Measurements from ENCODE around the gene COPRS.
"Not testable (repeated sequence)": the region's sequence is repeated elsewhere in the genome, so short reads cannot be mapped to it uniquely, and the experiment has no call there.

COPRS gene

DNA sequence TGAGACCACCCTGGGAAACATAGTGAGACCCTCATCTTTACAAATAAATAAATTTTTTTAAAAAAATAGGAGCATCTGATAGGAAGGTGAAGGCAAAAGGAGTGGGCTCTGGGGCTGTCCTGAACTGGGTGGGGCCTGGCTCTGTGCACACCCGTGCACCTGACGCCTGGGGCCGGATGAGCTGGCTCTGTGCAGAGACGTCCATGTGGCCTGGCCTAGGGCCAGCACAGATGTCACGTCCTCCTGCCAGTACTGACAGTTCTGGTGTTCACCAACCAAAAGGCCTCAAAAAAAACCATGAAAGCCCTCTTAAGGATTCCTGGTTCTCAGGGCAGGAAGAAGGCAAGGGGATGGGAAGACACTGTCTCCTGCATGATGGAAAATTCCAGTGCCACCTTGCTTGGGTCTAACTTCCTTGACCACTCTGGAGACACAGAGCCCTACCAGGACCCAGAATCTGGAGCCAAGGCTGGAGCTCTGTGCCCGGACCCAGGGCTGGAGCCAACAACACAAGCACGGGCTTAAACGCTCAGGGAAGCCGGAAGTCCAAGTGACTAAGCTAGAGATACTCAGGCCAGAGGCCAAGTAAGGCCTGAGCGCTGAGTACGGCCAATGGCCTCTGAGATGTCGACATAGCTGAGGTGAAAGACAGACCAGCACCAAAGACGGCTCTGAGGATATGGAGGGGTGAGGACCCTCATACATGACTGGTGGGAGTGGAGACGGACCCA, 32.9 kb downstream of the COPRS start:
- DNase-seq (ENCODE audit: low read depth, low spot score): no peak
- in situ Hi-C loops (cut with HindIII; ENCODE audit: low sequenced_read_pairs): no loop called here
- TF ChIP-seq, protein P1, sequence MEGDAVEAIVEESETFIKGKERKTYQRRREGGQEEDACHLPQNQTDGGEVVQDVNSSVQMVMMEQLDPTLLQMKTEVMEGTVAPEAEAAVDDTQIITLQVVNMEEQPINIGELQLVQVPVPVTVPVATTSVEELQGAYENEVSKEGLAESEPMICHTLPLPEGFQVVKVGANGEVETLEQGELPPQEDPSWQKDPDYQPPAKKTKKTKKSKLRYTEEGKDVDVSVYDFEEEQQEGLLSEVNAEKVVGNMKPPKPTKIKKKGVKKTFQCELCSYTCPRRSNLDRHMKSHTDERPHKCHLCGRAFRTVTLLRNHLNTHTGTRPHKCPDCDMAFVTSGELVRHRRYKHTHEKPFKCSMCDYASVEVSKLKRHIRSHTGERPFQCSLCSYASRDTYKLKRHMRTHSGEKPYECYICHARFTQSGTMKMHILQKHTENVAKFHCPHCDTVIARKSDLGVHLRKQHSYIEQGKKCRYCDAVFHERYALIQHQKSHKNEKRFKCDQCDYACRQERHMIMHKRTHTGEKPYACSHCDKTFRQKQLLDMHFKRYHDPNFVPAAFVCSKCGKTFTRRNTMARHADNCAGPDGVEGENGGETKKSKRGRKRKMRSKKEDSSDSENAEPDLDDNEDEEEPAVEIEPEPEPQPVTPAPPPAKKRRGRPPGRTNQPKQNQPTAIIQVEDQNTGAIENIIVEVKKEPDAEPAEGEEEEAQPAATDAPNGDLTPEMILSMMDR (IDR thresholded peaks at IDR 0.05; ENCODE audit: low read depth, low read length): no peak
- H3K4me3 ChIP-seq (ENCODE audit: low read depth, low read length): no peak overlapping the region

DNA sequence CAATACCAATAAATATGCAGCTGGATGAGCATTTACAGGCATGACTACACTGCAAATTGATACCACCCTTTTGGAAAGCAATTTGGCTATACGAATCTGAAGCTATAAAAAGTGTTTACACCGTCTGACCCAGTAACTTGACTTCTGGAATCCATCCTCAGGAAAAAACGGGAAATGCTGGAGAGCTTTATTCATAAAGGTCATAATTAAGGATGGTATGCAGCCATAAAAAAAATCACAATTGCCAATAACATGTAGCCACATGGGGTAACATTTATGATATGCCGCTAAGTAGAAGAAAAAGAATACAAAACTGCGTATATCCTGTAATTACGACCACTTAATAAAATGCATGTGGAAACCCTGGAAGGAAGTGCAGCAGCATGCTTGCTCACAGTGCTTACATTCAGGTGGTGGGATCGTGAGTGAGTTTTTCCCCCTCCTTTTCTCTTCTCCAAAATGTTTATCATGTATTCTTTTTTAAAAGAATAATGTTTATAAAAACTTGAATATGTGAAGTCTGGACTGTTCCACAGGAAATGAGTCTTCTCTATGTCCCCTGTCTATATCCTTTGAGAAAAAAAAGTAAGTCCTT, 34.2 kb downstream of the COPRS start:
- no peak for DNase-seq (ENCODE audit: low read depth, low spot score)
- TF ChIP-seq, protein P1 (IDR thresholded peaks at IDR 0.05; ENCODE audit: low read depth, low read length): no peak
- in situ Hi-C loops (cut with HindIII; ENCODE audit: low sequenced_read_pairs): no loop called here
- no peak overlapping the region for H3K4me3 ChIP-seq (ENCODE audit: low read depth, low read length)

DNA sequence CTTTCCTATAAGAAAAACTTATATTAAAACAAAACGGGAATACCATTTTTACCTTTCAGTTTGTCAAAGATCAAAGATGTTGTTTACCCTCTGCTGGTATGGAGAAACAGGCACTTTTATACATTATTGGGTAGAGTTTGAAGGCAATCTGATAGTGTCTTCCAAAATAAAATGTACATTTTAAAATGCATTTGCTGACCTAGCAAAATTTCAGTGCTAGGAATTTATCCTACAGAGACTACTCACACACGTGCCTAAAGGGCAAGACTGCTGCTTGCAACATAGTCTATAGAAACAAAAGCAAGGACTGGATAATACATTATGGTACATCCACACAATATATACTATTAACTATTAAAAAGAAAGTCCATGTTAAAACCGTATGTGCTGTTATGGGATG, 36.0 kb downstream of the COPRS start:
- TF ChIP-seq, protein P1 (IDR thresholded peaks at IDR 0.05; ENCODE audit: low read depth, low read length): no peak
- DNase-seq (ENCODE audit: low read depth, low spot score): no peak
- in situ Hi-C loops (cut with HindIII; ENCODE audit: low sequenced_read_pairs): no loop called here
- no peak overlapping the region for H3K4me3 ChIP-seq (ENCODE audit: low read depth, low read length)

DNA sequence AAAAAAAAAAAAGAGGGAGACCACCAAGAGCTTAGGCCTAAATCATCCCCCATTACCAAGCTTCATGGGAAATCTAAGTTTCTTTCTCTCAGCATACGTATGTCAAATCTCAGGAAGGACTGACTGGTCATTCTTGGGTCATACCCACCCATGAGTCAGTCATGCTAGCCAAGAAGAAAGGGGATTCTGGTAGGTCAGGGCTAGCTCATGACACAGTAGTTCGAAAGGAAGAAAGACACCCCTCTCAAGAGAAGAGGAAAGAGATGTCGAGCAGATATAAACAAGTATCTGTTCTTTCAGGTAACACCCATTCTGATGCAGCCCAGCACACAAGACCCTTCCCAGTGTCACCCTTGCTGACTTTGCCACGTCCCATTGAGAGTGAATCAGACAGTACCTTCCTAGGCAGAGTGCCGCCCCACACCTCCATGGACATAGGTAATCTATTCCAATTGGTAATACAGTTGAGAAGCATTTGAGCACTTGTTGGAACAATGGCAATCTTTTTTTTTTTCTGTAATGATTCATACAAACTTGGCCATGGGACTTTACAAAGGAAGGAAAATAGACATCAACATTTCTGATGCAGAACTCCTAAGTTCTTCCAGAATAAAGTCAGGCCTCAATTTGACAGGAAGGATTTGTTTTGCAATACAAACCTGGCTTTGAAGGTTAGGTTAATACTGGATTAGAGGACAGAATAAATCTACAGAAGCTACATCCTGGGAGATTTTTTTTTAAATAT, 38.2 kb downstream of the COPRS start:
- TF ChIP-seq, protein P1 (IDR thresholded peaks at IDR 0.05; ENCODE audit: low read depth, low read length): no peak
- no peak overlapping the region for H3K4me3 ChIP-seq (ENCODE audit: low read depth, low read length)
- in situ Hi-C loops (cut with HindIII; ENCODE audit: low sequenced_read_pairs): no loop called here
- no peak for DNase-seq (ENCODE audit: low read depth, low spot score)

DNA sequence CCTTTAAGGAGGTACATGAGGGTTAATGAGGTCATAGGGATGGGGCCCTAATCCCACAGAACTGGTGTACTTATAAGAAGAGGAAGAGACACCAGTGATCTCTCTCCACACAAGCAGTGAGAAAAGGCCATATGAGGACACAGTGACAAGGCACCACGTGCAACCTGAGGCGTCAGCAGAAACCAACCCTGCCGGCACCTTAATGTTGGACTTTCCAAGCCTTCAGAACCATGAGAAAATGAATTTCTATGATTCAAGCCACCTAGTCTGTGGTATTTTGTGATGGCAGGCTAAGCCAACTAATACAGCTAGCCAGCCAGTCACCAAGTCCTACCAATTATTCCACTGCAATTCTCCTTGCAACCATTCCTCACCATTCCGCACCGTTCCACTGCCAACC, 39.5 kb downstream of the COPRS start:
- DNase-seq (ENCODE audit: low read depth, low spot score): no peak
- TF ChIP-seq, protein P1 (IDR thresholded peaks at IDR 0.05; ENCODE audit: low read depth, low read length): no peak
- in situ Hi-C loops (cut with HindIII; ENCODE audit: low sequenced_read_pairs): no loop called here
- no peak overlapping the region for H3K4me3 ChIP-seq (ENCODE audit: low read depth, low read length)

DNA sequence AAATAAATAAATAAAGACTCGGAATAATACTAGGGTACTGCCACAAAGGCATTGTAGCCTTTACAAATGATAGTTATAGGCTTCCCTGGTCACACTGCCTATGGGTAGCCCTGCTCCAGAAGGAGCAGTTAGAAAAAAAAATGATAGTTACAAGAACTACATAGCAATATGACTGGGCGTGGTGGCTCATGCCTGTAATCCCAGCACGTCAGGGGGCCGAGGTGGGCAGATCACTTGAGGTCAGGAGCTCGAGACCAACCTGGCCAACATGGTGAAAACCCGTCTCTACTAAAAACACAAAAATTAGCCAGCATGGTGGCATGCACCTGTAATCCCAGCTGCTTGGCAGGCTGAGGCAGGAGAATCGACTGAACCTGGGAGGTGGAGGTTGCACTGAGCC, 40.2 kb downstream of the COPRS start:
- H3K4me3 ChIP-seq (ENCODE audit: low read depth, low read length); DNase-seq (ENCODE audit: low read depth, low spot score); in situ Hi-C loops (cut with HindIII; ENCODE audit: low sequenced_read_pairs): not testable (repeated sequence)

DNA sequence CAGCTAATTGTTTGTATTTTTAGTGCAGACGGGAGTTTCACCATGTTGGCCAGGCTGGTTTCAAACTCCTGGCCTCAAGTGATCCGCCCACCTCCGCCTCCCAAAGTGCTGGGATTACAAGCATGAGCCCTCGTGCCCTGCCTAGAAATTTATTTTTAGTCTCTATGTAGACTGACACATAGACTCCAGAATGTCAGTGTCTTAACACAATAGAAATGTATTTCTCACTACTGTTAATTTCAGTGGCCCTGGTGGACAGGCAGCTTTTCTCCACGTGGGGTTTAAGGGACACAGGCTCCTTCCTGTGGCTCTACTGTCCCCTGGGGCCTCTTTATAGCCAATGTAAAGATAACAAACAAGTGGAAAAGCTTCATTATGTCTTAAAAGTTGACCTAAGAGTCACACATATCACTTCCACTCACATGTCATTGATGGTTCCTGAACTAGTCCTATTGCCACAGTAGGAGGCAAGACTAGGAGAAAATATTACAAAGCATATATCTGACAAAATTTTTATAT, 43.8 kb downstream of the COPRS start:
- in situ Hi-C loops (cut with HindIII; ENCODE audit: low sequenced_read_pairs): no loop called here
- no peak for DNase-seq (ENCODE audit: low read depth, low spot score)
- no peak overlapping the region for H3K4me3 ChIP-seq (ENCODE audit: low read depth, low read length)
- TF ChIP-seq, protein P1 (IDR thresholded peaks at IDR 0.05; ENCODE audit: low read depth, low read length): no peak

Data from astrocyte of the spinal cord (primary cell).